Endodermal cell (in vitro differentiated cells): ENCODE measurements around the gene PRKCZ. TPM values are rescaled to one million over a fixed set of nuclear protein-coding genes. Genes with fewer than 3 reads are reported as not detected.

Experiments
- DNase-seq: peaks from one replicate; pipeline ENCODE4 v3.0.0-alpha.2; 2017
- H3K27ac ChIP-seq: 2 replicates; pipeline ENCODE4 v1.5.1; 2013; ENCODE audit warnings: mild to moderate bottlenecking, low read depth, low read length, moderate library complexity
- H3K27me3 ChIP-seq: 2 replicates; pipeline ENCODE4 v1.6.1; 2013; ENCODE audit warnings: mild to moderate bottlenecking, low read length, moderate library complexity; ENCODE audit not compliant: insufficient read depth, control insufficient read depth, poor library complexity, severe bottlenecking
- H3K36me3 ChIP-seq: 2 replicates; pipeline ENCODE4 v1.7.0; 2013; ENCODE audit warnings: mild to moderate bottlenecking, low read length, moderate library complexity; ENCODE audit not compliant: control insufficient read depth, insufficient read depth
- H3K4me1 ChIP-seq: one replicate; pipeline ENCODE4 v1.7.0; 2013; ENCODE audit warnings: low read length; ENCODE audit not compliant: control insufficient read depth, insufficient read depth
- H3K4me3 ChIP-seq: 2 replicates; pipeline ENCODE4 v1.5.1; 2013; ENCODE audit warnings: mild to moderate bottlenecking, low read length, moderate library complexity
- H3K9ac ChIP-seq: 2 replicates; pipeline ENCODE4 v1.6.1; 2013; ENCODE audit warnings: mild to moderate bottlenecking, low read length, moderate library complexity; ENCODE audit not compliant: poor library complexity, severe bottlenecking; ENCODE audit errors: extremely low read depth
- H3K9me3 ChIP-seq: 2 replicates; pipeline ENCODE4 v1.6.1; 2013; ENCODE audit warnings: mild to moderate bottlenecking, low read length, moderate library complexity; ENCODE audit not compliant: control insufficient read depth
- H3K27ac Mint-ChIP-seq: 2 replicates; pipeline ENCODE4 v1.8.0; 2020; ENCODE audit warnings: mixed read lengths
- H3K27me3 Mint-ChIP-seq: 2 replicates; pipeline ENCODE4 v1.8.0; 2021; ENCODE audit warnings: mild to moderate bottlenecking, mixed read lengths; ENCODE audit not compliant: insufficient read depth
- H3K36me3 Mint-ChIP-seq: 2 replicates; pipeline ENCODE4 v1.8.0; 2020; ENCODE audit warnings: low read depth, mixed read lengths
- H3K4me1 Mint-ChIP-seq: 2 replicates; pipeline ENCODE4 v1.8.0; 2020; ENCODE audit warnings: mixed read lengths
- H3K4me3 Mint-ChIP-seq: 2 replicates; pipeline ENCODE4 v1.8.0; 2020; ENCODE audit warnings: mild to moderate bottlenecking, moderate library complexity, mixed read lengths
- H3K9me3 Mint-ChIP-seq: 2 replicates; pipeline ENCODE4 v1.8.0; 2020; ENCODE audit warnings: mild to moderate bottlenecking, mixed read lengths
- CTCF ChIP-seq: fragments of 200-600 bp; sonication (generic); conservative IDR thresholded peaks from 2 replicates; pipeline ENCODE4 v1.5.0; 2021; ENCODE audit warnings: antibody characterized with exemption, mild to moderate bottlenecking
- WGBS, 2 experiments: methylation state at CpG; one replicate each; pipeline versions ENCODE4 v1.1.5 to v1.1.7; 2013; ENCODE audit warnings: missing lambda C conversion rate in 2 of 2, mixed read lengths in 1 of 2; ENCODE audit not compliant: insufficient coverage in 1 of 2, insufficient read length in 1 of 2; 5-methylcytosine and 5-hydroxymethylcytosine counted together
- total RNA-seq, 2 donors: library from RNA; stranded (reverse); fragmentation: NEBNext Ultra II Directional in 1 of 2; extraction: Animal tissue kit (Norgen Biotek cat#: 25700) in 1 of 2; gene quantifications; 2 replicates in 1 of 2; 3 replicates in 1 of 2; pipeline ENCODE4 v1.2.1, GENCODE V29; 2021

The PRKCZ gene
- total RNA-seq, 2 donors from 2014 or later, result 49.9 to 68.5 TPM

- Mint-ChIP-seq H3K27me3 (peaks cover 7% of the 10 kb centered on the region), H3K9me3 (no peaks in the 10 kb centered on the region), H3K27ac (no peak overlapping the region), H3K36me3 (no peaks in the 10 kb centered on the region), H3K4me3 (no peak overlapping the region), H3K4me1 (no peaks in the 10 kb centered on the region)
- WGBS, 2 experiments, result 88% methylated on average over 4 of the region's 4 CpGs; no CpG with 5 or more reads in 1 of the 2 experiments
- DNase-seq, result no peak
- H3K27me3 ChIP-seq, result peaks cover 6% of the 10 kb centered on the region
- H3K4me1 ChIP-seq, result no peaks in the 10 kb centered on the region
- TF ChIP-seq CTCF, result no peak
- no peaks in the 10 kb centered on the region for H3K9me3 ChIP-seq
- no peak overlapping the region for H3K27ac ChIP-seq
- H3K36me3 ChIP-seq, result no peaks in the 10 kb centered on the region
- H3K9ac ChIP-seq, result no peak overlapping the region
- H3K4me3 ChIP-seq, result no peak overlapping the region
These were observed 8.3 kb upstream of the PRKCZ start for GRCh38 chr1:2041887-2042286.

GRCh38 chr1:2042830-2043773 is 7.1 kb upstream of the PRKCZ start:
- Mint-ChIP-seq H3K27ac (no peak overlapping the region), H3K27me3 (peaks cover 7% of the 10 kb centered on the region), H3K9me3 (no peaks in the 10 kb centered on the region), H3K4me3 (no peak overlapping the region), H3K4me1 (no peaks in the 10 kb centered on the region), H3K36me3 (no peaks in the 10 kb centered on the region)
- peaks cover 6% of the 10 kb centered on the region for H3K27me3 ChIP-seq
- no peaks in the 10 kb centered on the region for H3K36me3 ChIP-seq
- no peak overlapping the region for H3K27ac ChIP-seq
- H3K9me3 ChIP-seq, result no peaks in the 10 kb centered on the region
- no peak overlapping the region for H3K9ac ChIP-seq
- no peaks in the 10 kb centered on the region for H3K4me1 ChIP-seq
- peak; percentile 33 for TF ChIP-seq CTCF
- 90 to 92% methylated on average over 15 to 41 of the region's 41 CpGs for WGBS, 2 experiments
- DNase-seq, result no peak
- H3K4me3 ChIP-seq, result no peak overlapping the region

DNA sequence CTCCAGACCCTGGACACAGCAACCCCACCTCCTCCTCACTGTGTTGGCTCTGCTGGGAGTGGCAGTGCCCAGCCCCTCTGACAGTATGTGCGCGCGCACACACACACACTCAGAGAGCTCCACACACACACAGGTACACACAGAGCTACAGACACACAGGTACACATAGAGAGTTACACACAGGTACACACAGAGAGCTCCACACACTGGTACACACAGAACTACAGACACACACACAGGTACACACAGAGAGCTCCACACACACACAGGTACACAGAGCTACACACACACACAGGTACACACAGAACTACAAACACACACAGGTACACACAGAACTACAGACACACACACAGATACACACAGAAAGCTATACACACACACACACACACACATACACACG is 6.3 kb upstream of the PRKCZ start:
- H3K27me3 ChIP-seq, result peaks cover 11% of the 10 kb centered on the region
- 80 to 93% methylated on average over 1 to 4 of the region's 4 CpGs for WGBS, 2 experiments
- H3K9me3 ChIP-seq, result no peaks in the 10 kb centered on the region
- no peak for DNase-seq
- no peaks in the 10 kb centered on the region for H3K36me3 ChIP-seq
- Mint-ChIP-seq H3K9me3 (no peaks in the 10 kb centered on the region), H3K27me3 (peaks cover 7% of the 10 kb centered on the region), H3K4me1 (no peaks in the 10 kb centered on the region), H3K27ac (no peak overlapping the region), H3K4me3 (peak overlapping the region; percentile 20), H3K36me3 (no peaks in the 10 kb centered on the region)
- no peak for TF ChIP-seq CTCF
- H3K9ac ChIP-seq, result no peak overlapping the region
- no peak overlapping the region for H3K4me3 ChIP-seq
- H3K4me1 ChIP-seq, result no peaks in the 10 kb centered on the region
- H3K27ac ChIP-seq, result no peak overlapping the region
